Suprapubic skin (tissue), 4 donors: ENCODE data around the gene MYO7A.

Experiments used
- CTCF ChIP-seq, 2 donors: fragments of 200-600 bp in 1 of 2; fragments of 450-650 bp in 1 of 2; sonication (generic) in 1 of 2; IDR thresholded peaks; one replicate each; pipeline ENCODE4 v1.5.1; 2016 to 2019; ENCODE audit warnings: antibody characterized with exemption in 2 of 2, mild to moderate bottlenecking in 1 of 2, moderate library complexity in 1 of 2
- EP300 ChIP-seq: sonication (generic); formaldehyde crosslinking; IDR thresholded peaks from one replicate; pipeline ENCODE4 v1.6.1; 2017; ENCODE audit warnings: antibody characterized with exemption
- POLR2A ChIP-seq, 2 donors: fragments of 450-650 bp; IDR thresholded peaks; one replicate each; pipeline ENCODE4 v1.6.1; 2017; ENCODE audit warnings: antibody characterized with exemption in 2 of 2, mild to moderate bottlenecking in 2 of 2, moderate library complexity in 2 of 2
- POLR2AphosphoS5 ChIP-seq, 3 donors: sonication (generic); formaldehyde crosslinking; IDR thresholded peaks; one replicate each; pipeline ENCODE4 v1.6.1; 2017; ENCODE audit warnings: antibody characterized with exemption in 3 of 3

DNA sequence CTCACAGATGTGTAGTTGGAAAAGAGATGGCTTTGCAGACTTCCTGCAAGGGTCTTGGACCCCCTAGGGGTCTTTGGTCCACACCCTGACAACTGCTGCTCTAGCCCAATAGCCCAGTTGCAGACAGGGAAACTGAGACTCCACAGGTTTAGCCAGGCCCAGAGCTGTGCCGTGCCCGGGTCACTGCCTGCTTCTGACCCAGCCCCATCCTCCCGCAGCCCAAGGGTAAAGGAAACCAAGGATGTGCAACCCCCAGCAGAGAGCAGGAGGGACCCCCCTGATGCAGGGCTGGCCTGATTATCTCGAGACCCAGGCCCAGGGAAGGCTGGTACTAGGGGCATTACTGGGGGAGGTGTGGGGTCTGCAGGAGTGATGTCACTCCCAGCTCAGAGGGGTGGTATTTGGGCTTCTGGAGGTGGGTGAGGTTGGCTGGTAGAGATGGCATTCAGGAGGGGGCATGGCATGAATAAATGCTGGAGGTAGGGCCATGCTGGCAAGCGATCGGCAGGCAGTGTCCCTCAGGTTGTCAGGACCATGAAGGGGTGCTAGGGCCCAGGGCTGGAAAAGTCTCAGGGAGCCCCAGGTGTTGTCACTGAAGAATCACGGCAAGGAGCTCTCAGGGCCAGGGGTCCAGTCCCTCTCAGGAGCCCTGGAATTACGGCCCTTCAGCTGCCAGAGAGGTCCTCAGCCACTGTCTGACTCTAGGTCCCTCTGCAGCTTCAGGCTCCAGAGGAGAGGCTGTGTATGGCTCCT is 21.1 kb downstream of the MYO7A start:
- TF ChIP-seq CTCF (IDR thresholded peaks at IDR 0.05): no peak
- TF ChIP-seq POLR2A (IDR thresholded peaks at IDR 0.05): no peak
- TF ChIP-seq POLR2AphosphoS5 (IDR thresholded peaks at IDR 0.05): no peak
- TF ChIP-seq EP300: no peak
